SK-N-SH (cell line): ENCODE results near the gene NLGN1. TPM values are rescaled to one million over a fixed set of nuclear protein-coding genes. Genes with fewer than 3 reads are reported as not detected.

Source experiments
- CTCF ChIA-PET: fragments of 300-600, 350-600 bp; formaldehyde crosslinking; extraction: SDS; loops from one replicate; lab custom pipeline; 2021; lab: Yijun Ruan, JAX
- POLR2A ChIA-PET: fragments of 350-600 bp; sonication (Branson Sonifier 250); formaldehyde crosslinking; extraction: SDS; loops from one replicate; lab custom pipeline; 2020; ENCODE audit warnings: antibody characterized with exemption, inconsistent platforms; lab: Yijun Ruan, JAX
- DNase-seq: peaks from one replicate; pipeline ENCODE4 v3.0.0; 2012
- H2AFZ ChIP-seq: fragments of 200-600 bp; sonication (generic); 2 replicates; pipeline ENCODE4 v1.8.1; 2016; ENCODE audit warnings: antibody characterized with exemption, mild to moderate bottlenecking, low read depth
- H3F3A ChIP-seq: fragments of 200-600 bp; sonication (generic); replicated peaks from 2 replicates; pipeline ENCODE3; 2016; ENCODE audit warnings: antibody characterized with exemption, mild to moderate bottlenecking; ENCODE audit not compliant: insufficient read depth
- H3K27ac ChIP-seq, 2 experiments: fragments of 200-500 bp in 1 of 2; fragments of 200-600 bp in 1 of 2; sonication (Bioruptor generic) in 1 of 2; sonication (generic), shearing (Covaris generic) in 1 of 2; 2 replicates each; pipeline versions ENCODE4 v1.5.1 to v1.6.1; 2014 to 2016; ENCODE audit warnings: low read depth in 2 of 2, inconsistent platforms in 1 of 2, low read length in 1 of 2, mild to moderate bottlenecking in 1 of 2, mixed read lengths in 1 of 2
- H3K27me3 ChIP-seq: fragments of 200-600 bp; sonication (generic), shearing (Covaris generic); 2 replicates; pipeline ENCODE4 v1.6.1; 2016; ENCODE audit warnings: mixed run types; ENCODE audit not compliant: insufficient read depth
- H3K36me3 ChIP-seq, 2 experiments: fragments of 200-500 bp in 1 of 2; fragments of 200-600 bp in 1 of 2; sonication (Bioruptor generic) in 1 of 2; sonication (generic) in 1 of 2; replicated peaks in 1 of 2; 2 replicates each; pipeline versions ENCODE3 to v1.5.1; 2014 to 2016; ENCODE audit warnings: low read length in 1 of 2, mild to moderate bottlenecking in 1 of 2; ENCODE audit not compliant: insufficient read depth in 2 of 2, control insufficient read depth in 1 of 2
- H3K4me1 ChIP-seq, 2 experiments: fragments of 200-500 bp in 1 of 2; fragments of 200-600 bp in 1 of 2; sonication (Bioruptor generic) in 1 of 2; sonication (generic), shearing (Covaris generic) in 1 of 2; 2 replicates each; pipeline versions ENCODE4 v1.5.1 to v1.6.1; 2014 to 2016; ENCODE audit warnings: low read depth in 1 of 2, low read length in 1 of 2, mixed run types in 1 of 2; ENCODE audit not compliant: insufficient read depth in 2 of 2, control insufficient read depth in 1 of 2
- H3K4me2 ChIP-seq: fragments of 200-600 bp; sonication (generic), shearing (Covaris generic); 2 replicates; pipeline ENCODE4 v1.6.1; 2017; ENCODE audit warnings: mixed run types
- H3K4me3 ChIP-seq, 2 experiments: fragments of 200-500 bp in 1 of 2; fragments of 200-600 bp in 1 of 2; sonication (Bioruptor generic) in 1 of 2; sonication (generic), shearing (Covaris generic) in 1 of 2; 2 replicates each; pipeline versions ENCODE4 v1.5.1 to v1.8.1; 2014 to 2016; ENCODE audit warnings: low read depth in 2 of 2, inconsistent platforms in 1 of 2, low read length in 1 of 2, mild to moderate bottlenecking in 1 of 2, mixed read lengths in 1 of 2, moderate library complexity in 1 of 2
- H3K79me2 ChIP-seq: fragments of 200-600 bp; sonication (generic); 2 replicates; pipeline ENCODE4 v1.8.1; 2017; ENCODE audit warnings: mild to moderate bottlenecking; ENCODE audit not compliant: insufficient read depth
- H3K9ac ChIP-seq: fragments of 200-600 bp; sonication (generic); 2 replicates; pipeline ENCODE4 v1.6.1; 2017; ENCODE audit warnings: mixed run types
- H3K9me2 ChIP-seq: fragments of 200-600 bp; sonication (generic); 2 replicates; pipeline ENCODE4 v1.6.1; 2017; ENCODE audit warnings: mixed run types
- H3K9me3 ChIP-seq: fragments of 200-600 bp; sonication (generic); 2 replicates; pipeline ENCODE4 v1.6.1; 2017; ENCODE audit warnings: mixed run types, mild to moderate bottlenecking, moderate library complexity
- H4K20me1 ChIP-seq: fragments of 200-600 bp; sonication (generic); 2 replicates; pipeline ENCODE4 v1.6.1; 2017; ENCODE audit warnings: mild to moderate bottlenecking, mixed run types; ENCODE audit not compliant: insufficient read depth
- ELF1 ChIP-seq: IDR thresholded peaks from 2 replicates; pipeline ENCODE4 v1.4.0; 2012
- EP300 ChIP-seq, 2 experiments: IDR thresholded peaks; 2 replicates each; pipeline versions ENCODE4 v1.4.0 to v1.6.1; 2012; ENCODE audit warnings: borderline replicate concordance in 1 of 2, low read depth in 1 of 2, low read length in 1 of 2
- EZH2phosphoT487 ChIP-seq: fragments of 200-600 bp; sonication (generic); IDR thresholded peaks from 2 replicates; pipeline ENCODE4 v1.6.1; 2017; ENCODE audit warnings: low read depth, mixed run types, mild to moderate bottlenecking, antibody characterized with exemption, moderate library complexity, borderline replicate concordance
- FOSL2 ChIP-seq: IDR thresholded peaks from 2 replicates; pipeline ENCODE4 v1.4.0; 2012; ENCODE audit warnings: low read depth, mild to moderate bottlenecking, moderate library complexity, borderline replicate concordance
- FOXJ3 ChIP-seq: sonication (generic); formaldehyde crosslinking; IDR thresholded peaks from 2 replicates; pipeline ENCODE4 v1.5.1; 2020; ENCODE audit warnings: mild to moderate bottlenecking, missing genetic modification reagents
- FOXM1 ChIP-seq: IDR thresholded peaks from 2 replicates; pipeline ENCODE4 v1.4.0; 2012; ENCODE audit warnings: low read depth, mild to moderate bottlenecking
- NFIC ChIP-seq: IDR thresholded peaks from 2 replicates; pipeline ENCODE4 v1.4.0; 2012; ENCODE audit warnings: borderline replicate concordance
- NRF1 ChIP-seq: IDR thresholded peaks from 2 replicates; pipeline ENCODE4 v1.6.1; 2012; ENCODE audit warnings: low read depth, mild to moderate bottlenecking, low read length
- RCOR1 ChIP-seq: fragments of 150-350 bp; IDR thresholded peaks from 2 replicates; pipeline ENCODE4 v1.6.1; 2017; ENCODE audit warnings: antibody characterized with exemption, low read length
- RFX5 ChIP-seq: IDR thresholded peaks from 2 replicates; pipeline ENCODE4 v1.6.1; 2012; ENCODE audit warnings: mild to moderate bottlenecking, improper control_type of control experiment, low read length
- TCF12 ChIP-seq: IDR thresholded peaks from 2 replicates; pipeline ENCODE4 v1.4.0; 2012
- TEAD4 ChIP-seq: IDR thresholded peaks from 2 replicates; pipeline ENCODE4 v1.4.0; 2012; ENCODE audit warnings: mild to moderate bottlenecking, borderline replicate concordance; ENCODE audit not compliant: insufficient read depth
- YY1 ChIP-seq: IDR thresholded peaks from 2 replicates; pipeline ENCODE4 v1.4.0; 2012; ENCODE audit warnings: low read depth, mild to moderate bottlenecking
- WGBS: methylation state at CpG from one replicate; pipeline ENCODE4 v1.1.6; 2017; ENCODE audit warnings: low lambda C conversion rate; 5-methylcytosine and 5-hydroxymethylcytosine counted together
- polyA plus RNA-seq, 3 experiments: library from polyadenylated mRNA; depleted of rRNA; stranded (reverse); fragments of >200 nt; gene quantifications; 2 replicates each; pipeline ENCODE4 v1.2.3, GENCODE V29; 2012
- TF ChIP-seq, protein P1 (sequence below): fragments of 150-350 bp; IDR thresholded peaks from 2 replicates; pipeline ENCODE4 v1.6.1; 2016; ENCODE audit warnings: mild to moderate bottlenecking, low read depth, low read length
- TF ChIP-seq, protein P2 (sequence below): IDR thresholded peaks from 2 replicates; pipeline ENCODE4 v1.4.0; 2012; ENCODE audit warnings: low read depth, borderline replicate concordance
- TF ChIP-seq, protein P3 (sequence below): fragments of 200-600 bp; sonication (generic); IDR thresholded peaks from 2 replicates; pipeline ENCODE4 v1.6.1; 2017; ENCODE audit warnings: antibody characterized with exemption, mild to moderate bottlenecking, moderate library complexity
- TF ChIP-seq, protein P4 (sequence below): fragments of 150-350 bp; IDR thresholded peaks from 2 replicates; pipeline ENCODE4 v1.6.1; 2017; ENCODE audit warnings: antibody characterized with exemption, low read length, low read depth, borderline replicate concordance
- TF ChIP-seq, protein P5 (sequence below): IDR thresholded peaks from 2 replicates; pipeline ENCODE4 v1.4.0; 2012; ENCODE audit warnings: low read depth

Gene NLGN1
- polyA plus RNA-seq, 1 of the 3 experiments (the other 2 are of a cell fraction) = 1.5 TPM

DNA sequence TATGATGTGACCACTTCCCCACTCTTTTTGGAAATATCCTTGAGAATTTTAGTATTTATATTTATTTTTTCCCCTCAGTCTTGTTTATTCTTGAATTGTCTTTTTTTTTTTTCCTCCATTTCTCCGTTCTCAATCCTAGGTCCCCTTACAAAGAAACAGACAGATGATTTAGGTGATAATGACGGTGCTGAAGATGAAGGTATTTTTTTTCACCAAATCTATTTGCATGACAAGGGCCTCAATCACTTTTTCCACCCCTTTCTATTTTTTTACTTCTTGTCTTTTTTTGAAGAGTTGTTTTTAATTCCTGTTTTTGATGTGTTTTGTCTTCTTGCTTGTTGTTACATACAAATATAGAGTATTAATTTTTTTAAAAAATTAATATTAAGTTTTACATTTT is 402.6 kb downstream of the NLGN1 start:
- no peak for DNase-seq
- POLR2A ChIA-PET = no interaction called here
- no peaks in the 10 kb centered on the region for H3K79me2 ChIP-seq

DNA sequence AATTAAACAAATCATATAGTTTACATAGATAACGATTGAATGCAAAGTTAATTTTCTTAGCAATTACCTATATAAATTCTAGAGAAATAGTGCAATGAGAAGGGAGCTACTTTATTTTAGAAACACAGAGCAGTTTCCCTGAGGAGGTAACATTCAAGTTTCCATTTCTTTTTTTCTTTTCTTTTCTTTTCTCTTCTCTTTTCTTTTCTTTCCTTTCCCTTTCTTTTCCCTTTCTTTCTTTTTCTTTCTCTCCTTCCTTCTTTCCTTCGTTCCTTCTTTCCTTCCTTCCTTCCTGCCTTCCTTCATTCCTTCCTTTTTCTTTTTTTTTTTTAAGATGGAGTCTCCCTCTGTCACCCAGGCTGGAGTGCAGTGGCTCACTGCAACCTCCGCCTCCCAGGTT is 417.3 kb downstream of the NLGN1 start:
- POLR2A ChIA-PET = no interaction called here
- no peaks in the 10 kb centered on the region for H4K20me1 ChIP-seq
- 82% methylated on average over 3 of the region's 3 CpGs for WGBS

More for the DNA sequence above, 402.6 kb downstream of the NLGN1 start:
- H3K4me2 ChIP-seq = no peak overlapping the region
- no peaks in the 10 kb centered on the region for H3F3A ChIP-seq
- H3K9me2 ChIP-seq = no peaks in the 10 kb centered on the region
- TF ChIP-seq YY1 (no peak), ELF1 (no peak)
- TF ChIP-seq, protein P1, sequence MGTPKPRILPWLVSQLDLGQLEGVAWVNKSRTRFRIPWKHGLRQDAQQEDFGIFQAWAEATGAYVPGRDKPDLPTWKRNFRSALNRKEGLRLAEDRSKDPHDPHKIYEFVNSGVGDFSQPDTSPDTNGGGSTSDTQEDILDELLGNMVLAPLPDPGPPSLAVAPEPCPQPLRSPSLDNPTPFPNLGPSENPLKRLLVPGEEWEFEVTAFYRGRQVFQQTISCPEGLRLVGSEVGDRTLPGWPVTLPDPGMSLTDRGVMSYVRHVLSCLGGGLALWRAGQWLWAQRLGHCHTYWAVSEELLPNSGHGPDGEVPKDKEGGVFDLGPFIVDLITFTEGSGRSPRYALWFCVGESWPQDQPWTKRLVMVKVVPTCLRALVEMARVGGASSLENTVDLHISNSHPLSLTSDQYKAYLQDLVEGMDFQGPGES = no peak
- no peak overlapping the region for H2AFZ ChIP-seq
- CTCF ChIA-PET = no interaction called here
- no peak overlapping the region for H3K27ac ChIP-seq
- H3K36me3 ChIP-seq = peaks cover 0 to 5% of the 10 kb centered on the region in 2 experiments
- no peaks in the 10 kb centered on the region for H3K27me3 ChIP-seq
- H3K4me3 ChIP-seq = no peak overlapping the region
- H3K9ac ChIP-seq = no peak overlapping the region
- no peaks in the 10 kb centered on the region for H3K9me3 ChIP-seq
- no peaks in the 10 kb centered on the region for H4K20me1 ChIP-seq
- WGBS = 87% methylated on average over 2 of the region's 2 CpGs
- peaks cover 0 to 5% of the 10 kb centered on the region in 2 experiments; a peak in 2 of 4 replicates for H3K4me1 ChIP-seq

DNA sequence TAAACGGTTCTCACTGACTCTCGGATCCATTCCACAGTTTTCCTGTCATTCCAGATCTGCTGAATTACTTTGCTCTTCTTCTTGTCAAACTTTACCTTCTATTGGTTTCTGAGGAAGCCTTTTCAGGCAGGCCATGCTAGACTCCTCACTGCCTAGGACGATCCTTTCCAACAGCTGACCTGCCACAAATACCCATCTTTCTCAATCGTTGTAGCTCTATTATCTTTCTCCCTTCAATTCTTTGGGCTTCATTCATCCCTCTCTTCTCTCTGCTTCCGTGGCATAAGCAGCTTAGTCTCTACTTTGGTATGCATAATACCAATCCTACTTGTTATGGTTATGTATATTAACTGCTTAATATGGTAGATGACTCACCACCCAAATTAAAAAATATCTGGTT is 421.8 kb downstream of the NLGN1 start:
- no peak for DNase-seq
- CTCF ChIA-PET = interaction anchor here (0.8 kb wide), 1 partner anchor 11 kb away, joined by 3 read pairs; no protein-coding TSS in a partner anchor
- peaks cover 4% of the 10 kb centered on the region for H3F3A ChIP-seq
- H3K27me3 ChIP-seq = no peaks in the 10 kb centered on the region
- H3K4me1 ChIP-seq = no peaks in the 10 kb centered on the region
- no peaks in the 10 kb centered on the region for H3K9me2 ChIP-seq
- no peaks in the 10 kb centered on the region for H3K79me2 ChIP-seq
- no peaks in the 10 kb centered on the region for H3K36me3 ChIP-seq
- H3K27ac ChIP-seq = no peak overlapping the region
- no peak overlapping the region for H3K9ac ChIP-seq
- H3K4me3 ChIP-seq = no peak overlapping the region
- no peaks in the 10 kb centered on the region for H3K9me3 ChIP-seq
- H3K4me2 ChIP-seq = no peak overlapping the region
- peak overlapping the region; percentile 45; the same call in 1 of the 2 replicates for H2AFZ ChIP-seq
- 67% methylated on average over 5 of the region's 5 CpGs for WGBS
- H4K20me1 ChIP-seq = no peaks in the 10 kb centered on the region
- POLR2A ChIA-PET = no interaction called here
- TF ChIP-seq FOXM1 (no peak), EZH2phosphoT487 (no peak), FOXJ3 (no peak), RFX5 (no peak), TEAD4 (no peak), EP300 (IDR thresholded peaks at IDR 0.05; ENCODE audit: borderline replicate concordance in 1 of 2, low read depth in 1 of 2, low read length in 1 of 2) (no peak), NRF1 (no peak), TCF12 (no peak), NFIC (no peak), FOSL2 (no peak)
- TF ChIP-seq, protein P2, sequence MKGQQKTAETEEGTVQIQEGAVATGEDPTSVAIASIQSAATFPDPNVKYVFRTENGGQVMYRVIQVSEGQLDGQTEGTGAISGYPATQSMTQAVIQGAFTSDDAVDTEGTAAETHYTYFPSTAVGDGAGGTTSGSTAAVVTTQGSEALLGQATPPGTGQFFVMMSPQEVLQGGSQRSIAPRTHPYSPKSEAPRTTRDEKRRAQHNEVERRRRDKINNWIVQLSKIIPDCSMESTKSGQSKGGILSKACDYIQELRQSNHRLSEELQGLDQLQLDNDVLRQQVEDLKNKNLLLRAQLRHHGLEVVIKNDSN = no peak
- TF ChIP-seq, protein P3, sequence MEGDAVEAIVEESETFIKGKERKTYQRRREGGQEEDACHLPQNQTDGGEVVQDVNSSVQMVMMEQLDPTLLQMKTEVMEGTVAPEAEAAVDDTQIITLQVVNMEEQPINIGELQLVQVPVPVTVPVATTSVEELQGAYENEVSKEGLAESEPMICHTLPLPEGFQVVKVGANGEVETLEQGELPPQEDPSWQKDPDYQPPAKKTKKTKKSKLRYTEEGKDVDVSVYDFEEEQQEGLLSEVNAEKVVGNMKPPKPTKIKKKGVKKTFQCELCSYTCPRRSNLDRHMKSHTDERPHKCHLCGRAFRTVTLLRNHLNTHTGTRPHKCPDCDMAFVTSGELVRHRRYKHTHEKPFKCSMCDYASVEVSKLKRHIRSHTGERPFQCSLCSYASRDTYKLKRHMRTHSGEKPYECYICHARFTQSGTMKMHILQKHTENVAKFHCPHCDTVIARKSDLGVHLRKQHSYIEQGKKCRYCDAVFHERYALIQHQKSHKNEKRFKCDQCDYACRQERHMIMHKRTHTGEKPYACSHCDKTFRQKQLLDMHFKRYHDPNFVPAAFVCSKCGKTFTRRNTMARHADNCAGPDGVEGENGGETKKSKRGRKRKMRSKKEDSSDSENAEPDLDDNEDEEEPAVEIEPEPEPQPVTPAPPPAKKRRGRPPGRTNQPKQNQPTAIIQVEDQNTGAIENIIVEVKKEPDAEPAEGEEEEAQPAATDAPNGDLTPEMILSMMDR = no peak
- TF ChIP-seq, protein P4, sequence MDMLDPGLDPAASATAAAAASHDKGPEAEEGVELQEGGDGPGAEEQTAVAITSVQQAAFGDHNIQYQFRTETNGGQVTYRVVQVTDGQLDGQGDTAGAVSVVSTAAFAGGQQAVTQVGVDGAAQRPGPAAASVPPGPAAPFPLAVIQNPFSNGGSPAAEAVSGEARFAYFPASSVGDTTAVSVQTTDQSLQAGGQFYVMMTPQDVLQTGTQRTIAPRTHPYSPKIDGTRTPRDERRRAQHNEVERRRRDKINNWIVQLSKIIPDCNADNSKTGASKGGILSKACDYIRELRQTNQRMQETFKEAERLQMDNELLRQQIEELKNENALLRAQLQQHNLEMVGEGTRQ = no peak

More for the DNA sequence above, 417.3 kb downstream of the NLGN1 start:
- no peaks in the 10 kb centered on the region for H3F3A ChIP-seq
- TF ChIP-seq RCOR1 (no peak), NRF1 (no peak), EZH2phosphoT487 (no peak), TEAD4 (no peak)
- TF ChIP-seq, protein P5, sequence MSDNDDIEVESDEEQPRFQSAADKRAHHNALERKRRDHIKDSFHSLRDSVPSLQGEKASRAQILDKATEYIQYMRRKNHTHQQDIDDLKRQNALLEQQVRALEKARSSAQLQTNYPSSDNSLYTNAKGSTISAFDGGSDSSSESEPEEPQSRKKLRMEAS = no peak
- TF ChIP-seq, all 33 proteins: peak for 0
- Histone ChIP-seq H3K4me3 (no peak overlapping the region), H3K4me2 (no peak overlapping the region), H3K4me1 (no peaks in the 10 kb centered on the region), H3K79me2 (no peaks in the 10 kb centered on the region), H3K9ac (no peak overlapping the region), H3K27me3 (no peaks in the 10 kb centered on the region), H3K9me3 (no peaks in the 10 kb centered on the region), H2AFZ (no peak overlapping the region), H3K36me3 (no peaks in the 10 kb centered on the region), H3K9me2 (no peaks in the 10 kb centered on the region), H3K27ac (no peak overlapping the region)
- no peak for DNase-seq
- CTCF ChIA-PET = no interaction called here
